H9 (cell line): ENCODE measurements around the gene LAMC1. TPM values are rescaled to one million over a fixed set of nuclear protein-coding genes. Genes with fewer than 3 reads are reported as not detected.

ENCODE experiments used
- DNase-seq: peaks from one replicate; pipeline ENCODE4 v3.0.0-alpha.2; 2017
- H2AFZ ChIP-seq: one replicate; pipeline ENCODE4 v1.6.1; 2013; ENCODE audit warnings: mild to moderate bottlenecking, low read length, control low read depth, moderate library complexity
- H2AK5ac ChIP-seq: 2 replicates; pipeline ENCODE4 v1.6.1; 2013; ENCODE audit warnings: low read length, control low read depth, mixed read lengths; ENCODE audit not compliant: insufficient read length
- H2BK120ac ChIP-seq: one replicate; pipeline ENCODE4 v1.6.1; 2013; ENCODE audit warnings: low read depth, mild to moderate bottlenecking, low read length, control low read depth, inconsistent platforms; ENCODE audit not compliant: poor library complexity, severe bottlenecking
- H2BK12ac ChIP-seq: 2 replicates; pipeline ENCODE4 v1.6.1; 2013; ENCODE audit warnings: low read length, control low read depth, mixed read lengths, low read depth; ENCODE audit not compliant: insufficient read length
- H2BK15ac ChIP-seq: 2 replicates; pipeline ENCODE4 v1.6.1; 2013; ENCODE audit warnings: low read depth, low read length, control low read depth
- H2BK20ac ChIP-seq: one replicate; pipeline ENCODE4 v1.6.1; 2013; ENCODE audit warnings: low read depth, mild to moderate bottlenecking, low read length, control low read depth, inconsistent platforms; ENCODE audit not compliant: poor library complexity, severe bottlenecking
- H2BK5ac ChIP-seq: 2 replicates; pipeline ENCODE4 v1.6.1; 2013; ENCODE audit warnings: low read length, control low read depth, mixed read lengths; ENCODE audit not compliant: insufficient read length
- H3K14ac ChIP-seq: 2 replicates; pipeline ENCODE4 v1.6.1; 2013; ENCODE audit warnings: low read length, control low read depth; ENCODE audit not compliant: insufficient read depth
- H3K18ac ChIP-seq: 2 replicates; pipeline ENCODE4 v1.6.1; 2013; ENCODE audit warnings: low read depth, mild to moderate bottlenecking, mixed read lengths, low read length, control low read depth; ENCODE audit not compliant: insufficient read length
- H3K23ac ChIP-seq: 2 replicates; pipeline ENCODE4 v1.6.1; 2013; ENCODE audit warnings: low read length, control low read depth, mixed read lengths, low read depth; ENCODE audit not compliant: insufficient read length
- H3K23me2 ChIP-seq: 2 replicates; pipeline ENCODE4 v1.6.1; 2013; ENCODE audit warnings: low read depth, mild to moderate bottlenecking, mixed read lengths, low read length, control low read depth; ENCODE audit not compliant: insufficient read length, poor library complexity, severe bottlenecking
- H3K27ac ChIP-seq: 2 replicates; pipeline ENCODE4 v1.5.1; 2013; ENCODE audit warnings: low read length, control low read depth, mixed read lengths, low read depth; ENCODE audit not compliant: insufficient read length
- H3K27me3 ChIP-seq: 2 replicates; pipeline ENCODE4 v1.6.1; 2013; ENCODE audit warnings: low read length, control low read depth, inconsistent platforms; ENCODE audit not compliant: insufficient read depth
- H3K4ac ChIP-seq: 2 replicates; pipeline ENCODE4 v1.6.1; 2013; ENCODE audit warnings: low read depth, mild to moderate bottlenecking, control low read depth, inconsistent platforms, low read length, moderate library complexity
- H3K4me1 ChIP-seq: 2 replicates; pipeline ENCODE4 v1.6.1; 2013; ENCODE audit warnings: low read length, control low read depth, inconsistent platforms; ENCODE audit not compliant: insufficient read depth
- H3K4me2 ChIP-seq: 2 replicates; pipeline ENCODE4 v1.6.1; 2013; ENCODE audit warnings: low read length, control low read depth, mixed read lengths; ENCODE audit not compliant: insufficient read length, insufficient read depth
- H3K56ac ChIP-seq: 2 replicates; pipeline ENCODE4 v1.6.1; 2013; ENCODE audit warnings: low read depth, mild to moderate bottlenecking, mixed read lengths, low read length, control low read depth; ENCODE audit not compliant: insufficient read length
- H3K79me1 ChIP-seq: 2 replicates; pipeline ENCODE4 v1.6.1; 2013; ENCODE audit warnings: low read depth, mild to moderate bottlenecking, moderate library complexity, low read length, control low read depth, inconsistent platforms; ENCODE audit not compliant: insufficient read depth, poor library complexity, severe bottlenecking
- H3K79me2 ChIP-seq: 2 replicates; pipeline ENCODE4 v1.6.1; 2013; ENCODE audit warnings: low read length, control low read depth, inconsistent platforms; ENCODE audit not compliant: insufficient read depth
- H3K9ac ChIP-seq: 2 replicates; pipeline ENCODE4 v1.6.1; 2013; ENCODE audit warnings: low read length, control low read depth, mixed read lengths; ENCODE audit not compliant: insufficient read length; ENCODE audit errors: extremely low read depth
- H3K9me3 ChIP-seq: one replicate; pipeline ENCODE4 v1.6.1; 2013; ENCODE audit warnings: low read depth, low read length, inconsistent platforms; ENCODE audit not compliant: control insufficient read depth
- H3T11ph ChIP-seq: one replicate; pipeline ENCODE4 v1.6.1; 2013; ENCODE audit warnings: mild to moderate bottlenecking, low read length, control low read depth, inconsistent platforms
- H4K20me1 ChIP-seq: one replicate; pipeline ENCODE4 v1.6.1; 2013; ENCODE audit not compliant: control insufficient read depth, insufficient read length, insufficient read depth
- H4K5ac ChIP-seq: 2 replicates; pipeline ENCODE4 v1.6.1; 2013; ENCODE audit warnings: low read depth, mild to moderate bottlenecking, mixed read lengths, low read length, control low read depth; ENCODE audit not compliant: insufficient read length
- H4K8ac ChIP-seq: replicated peaks from 2 replicates; pipeline ENCODE4 v1.6.1; 2013; ENCODE audit warnings: low read length, control low read depth, mixed read lengths, low read depth; ENCODE audit not compliant: insufficient read length
- H4K91ac ChIP-seq: 2 replicates; pipeline ENCODE4 v1.6.1; 2013; ENCODE audit warnings: low read depth, mild to moderate bottlenecking, moderate library complexity, mixed read lengths, low read length, control low read depth; ENCODE audit not compliant: insufficient read length
- H3K27ac Mint-ChIP-seq, 3 experiments: 2 replicates in 2 of 3; 3 replicates in 1 of 3; pipeline ENCODE4 v1.8.0; 2020 to 2021; ENCODE audit warnings: mixed read lengths in 3 of 3, mild to moderate bottlenecking in 1 of 3, moderate library complexity in 1 of 3
- H3K27me3 Mint-ChIP-seq: 2 replicates; pipeline ENCODE4 v1.8.0; 2021; ENCODE audit warnings: low read depth, mild to moderate bottlenecking, moderate library complexity, mixed read lengths
- H3K36me3 Mint-ChIP-seq, 3 experiments: 2 replicates in 2 of 3; 3 replicates in 1 of 3; pipeline ENCODE4 v1.8.0; 2020 to 2021; ENCODE audit warnings: low read depth in 3 of 3, mixed read lengths in 3 of 3; ENCODE audit not compliant: insufficient read depth in 1 of 3
- H3K4me1 Mint-ChIP-seq, 2 experiments: 2 replicates each; pipeline ENCODE4 v1.8.0; 2020; ENCODE audit warnings: mixed read lengths in 2 of 2
- H3K4me3 Mint-ChIP-seq, 2 experiments: 2 replicates in 1 of 2; 3 replicates in 1 of 2; pipeline ENCODE4 v1.8.0; 2020 to 2021; ENCODE audit warnings: mild to moderate bottlenecking in 2 of 2, mixed read lengths in 2 of 2, moderate library complexity in 1 of 2
- H3K9me3 Mint-ChIP-seq, 2 experiments: 2 replicates in 1 of 2; 3 replicates in 1 of 2; pipeline ENCODE4 v1.8.0; 2020; ENCODE audit warnings: mild to moderate bottlenecking in 2 of 2, mixed read lengths in 2 of 2, moderate library complexity in 1 of 2
- CTCF ChIP-seq: fragments of 200-600 bp; sonication (generic); conservative IDR thresholded peaks from 3 replicates; pipeline ENCODE4 v1.8.0; 2021; ENCODE audit warnings: antibody characterized with exemption, mild to moderate bottlenecking
- WGBS: extraction: QIAGEN DNeasy Blood & Tissue Kit; methylation state at CpG from one replicate; pipeline ENCODE4 v1.1.7; 2013; ENCODE audit warnings: missing lambda C conversion rate, low lambda C conversion rate, mixed read lengths; ENCODE audit not compliant: insufficient read length; ENCODE audit errors: extremely low coverage; 5-methylcytosine and 5-hydroxymethylcytosine counted together
- total RNA-seq: library from RNA; stranded (reverse); gene quantifications from 2 replicates; pipeline ENCODE4 v1.2.1, GENCODE V29; 2021

Gene LAMC1
- total RNA-seq, 1 experiment from 2014 or later: 96.2 TPM

GRCh38 chr1:183093786-183094298 is 70.6 kb downstream of the LAMC1 start:
- Histone ChIP-seq H2BK12ac (no peak overlapping the region), H2BK20ac (no peak overlapping the region), H3K27ac (no peak overlapping the region), H2BK120ac (no peak overlapping the region), H3K79me1 (no peaks in the 10 kb centered on the region), H4K91ac (no peak overlapping the region), H3K18ac (no peak overlapping the region), H3K4me1 (peaks cover 19% of the 10 kb centered on the region), H2AFZ (no peak overlapping the region), H2BK15ac (no peak overlapping the region), H3K27me3 (no peaks in the 10 kb centered on the region), H3K9ac (no peak overlapping the region), H4K20me1 (no peaks in the 10 kb centered on the region), H3K23ac (no peak overlapping the region), H3K4me2 (no peak overlapping the region), H3T11ph (no peak overlapping the region), H3K14ac (no peak overlapping the region), H3K4ac (no peak overlapping the region), H3K23me2 (no peaks in the 10 kb centered on the region), H2AK5ac (no peak overlapping the region), H3K9me3 (no peaks in the 10 kb centered on the region), H4K5ac (no peak overlapping the region), H2BK5ac (no peak overlapping the region), H3K56ac (no peak overlapping the region), H4K8ac (no peak overlapping the region), H3K79me2 (no peaks in the 10 kb centered on the region; the same call in 1 of the 2 replicates)
- TF ChIP-seq CTCF: no peak
- H3K27me3 Mint-ChIP-seq: no peaks in the 10 kb centered on the region
- WGBS: no CpG with 5 or more reads among the region's 1 CpG
- H3K4me1 Mint-ChIP-seq: peaks cover 42 to 44% of the 10 kb centered on the region in 2 experiments
- peak overlapping the region in 1 of 3 experiments; percentile 32; a peak in 1 of 7 replicates for H3K27ac Mint-ChIP-seq
- H3K9me3 Mint-ChIP-seq: no peaks in the 10 kb centered on the region
- no peak overlapping the region for H3K4me3 Mint-ChIP-seq
- 0 out of 7 replicates have a peak, but pooled peaks cover 0 to 2% (median 0%) of the 10 kb centered on the region in 3 experiments for H3K36me3 Mint-ChIP-seq
- DNase-seq: peak; percentile 75
